Myocyte (in vitro differentiated cells): ENCODE measurements around the gene DLGAP1. TPM values are rescaled to one million over a fixed set of nuclear protein-coding genes. Genes with fewer than 3 reads are reported as not detected.
A peak's percentile ranks its signal among the peaks of the same experiment; 100 is the strongest.

Experiments
- DNase-seq: peaks from one replicate; pipeline ENCODE4 v3.0.0-alpha.2; 2012; ENCODE audit warnings: low read depth
- total RNA-seq: library from RNA; depleted of rRNA; stranded (reverse); fragments of >200 nt; gene quantifications from 2 replicates; pipeline ENCODE4 v1.2.3, GENCODE V29; 2014

The DLGAP1 gene
- total RNA-seq, 1 donor from 2014 or later: 0.75 TPM

DNA sequence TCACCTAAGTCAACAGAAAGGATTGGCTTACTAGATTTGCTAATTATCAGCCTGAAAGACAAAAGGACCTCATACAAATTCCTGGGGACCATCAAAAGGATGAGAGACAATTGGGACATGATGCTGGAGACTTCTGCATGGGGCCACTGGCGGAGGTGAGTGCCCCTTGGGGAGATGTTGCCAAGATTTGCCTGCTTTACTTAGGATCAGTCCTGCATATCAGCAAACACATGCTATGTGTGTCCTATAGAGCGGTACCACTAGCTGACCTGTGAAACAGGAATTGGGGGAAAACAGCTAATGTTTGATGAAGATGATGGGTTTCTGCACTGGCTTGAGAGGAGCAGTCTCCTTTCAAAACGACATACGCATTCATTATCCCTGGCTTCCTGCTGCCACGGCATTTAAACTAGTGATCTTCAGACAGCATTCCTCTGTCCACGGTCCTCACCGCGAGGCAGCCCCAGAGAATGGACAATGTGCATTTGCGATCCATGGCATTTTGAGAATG, 901.0 kb downstream of the DLGAP1 start:
- DNase-seq: peak; percentile 12

DNA sequence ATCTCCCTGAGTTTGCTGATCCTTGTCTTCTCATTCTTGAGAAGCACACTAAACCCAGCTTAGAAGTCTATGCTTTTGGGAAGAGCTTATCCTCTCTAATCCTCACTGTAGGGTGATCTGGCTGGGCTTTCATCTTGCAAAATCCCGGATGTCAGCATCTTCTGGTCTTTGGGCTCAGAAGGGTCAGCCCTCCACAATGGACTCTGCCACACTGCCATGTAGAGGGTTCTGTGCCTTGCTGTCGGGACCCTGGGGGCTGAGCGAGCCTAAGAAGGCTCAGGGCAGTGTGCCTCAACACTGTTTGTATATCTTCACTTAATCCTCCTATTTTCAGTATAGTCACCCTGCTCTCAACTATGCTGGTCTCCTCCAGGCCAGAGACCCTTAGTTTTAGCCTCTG, 902.8 kb downstream of the DLGAP1 start:
- DNase-seq: no peak

DNA sequence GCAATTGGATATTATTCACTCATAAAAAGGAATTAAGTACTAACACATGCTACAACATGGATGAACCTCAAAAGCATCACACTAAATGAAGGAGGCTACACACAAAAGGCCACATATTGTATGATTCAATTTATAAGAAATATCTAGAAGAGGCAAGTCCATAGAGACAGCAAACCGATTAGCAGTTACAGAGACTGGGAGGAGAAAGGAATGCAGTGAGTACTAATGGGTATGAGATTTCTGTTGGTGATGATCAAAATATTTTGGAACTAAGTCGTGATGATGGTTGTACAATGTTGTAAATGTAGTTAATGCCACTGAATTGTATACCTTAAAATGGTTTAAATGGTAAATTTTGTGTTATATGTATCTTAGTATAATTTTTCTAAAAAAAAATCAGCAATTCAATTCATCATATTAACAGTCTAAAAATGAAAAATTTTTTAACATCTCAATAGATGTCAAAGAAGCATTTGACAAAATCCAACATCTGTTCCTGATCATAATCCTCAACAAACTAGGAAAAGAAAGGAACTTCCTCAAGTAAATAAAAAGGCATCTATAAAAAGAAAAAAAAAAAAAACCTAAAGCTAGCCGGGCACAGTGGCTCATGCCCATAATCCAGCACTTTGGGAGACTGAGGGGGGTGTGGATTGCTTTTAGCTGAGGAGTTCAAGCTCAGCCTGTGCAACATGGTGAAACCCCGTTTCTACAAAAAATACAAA, 907.1 kb downstream of the DLGAP1 start:
- peak; percentile 54 for DNase-seq

DNA sequence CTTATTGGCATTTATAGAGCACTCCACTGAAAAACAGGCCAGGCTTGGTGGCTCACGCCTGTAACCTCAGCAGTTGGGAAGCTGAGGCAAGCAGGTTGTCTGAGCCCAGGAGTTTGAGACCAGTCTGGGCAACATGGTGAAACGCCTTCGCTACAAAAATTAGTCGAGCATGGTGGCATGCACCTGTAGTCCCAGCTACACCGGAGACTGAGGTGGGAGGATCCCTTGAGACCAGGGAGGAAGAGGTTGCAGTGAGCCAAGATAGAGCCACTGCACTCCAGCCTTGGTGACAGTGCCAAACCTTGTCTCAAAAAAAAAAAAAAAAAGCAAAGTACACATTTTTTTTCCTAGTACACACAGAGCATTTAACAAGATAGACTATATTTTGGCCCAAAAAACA, 909.0 kb downstream of the DLGAP1 start:
- DNase-seq: no peak

DNA sequence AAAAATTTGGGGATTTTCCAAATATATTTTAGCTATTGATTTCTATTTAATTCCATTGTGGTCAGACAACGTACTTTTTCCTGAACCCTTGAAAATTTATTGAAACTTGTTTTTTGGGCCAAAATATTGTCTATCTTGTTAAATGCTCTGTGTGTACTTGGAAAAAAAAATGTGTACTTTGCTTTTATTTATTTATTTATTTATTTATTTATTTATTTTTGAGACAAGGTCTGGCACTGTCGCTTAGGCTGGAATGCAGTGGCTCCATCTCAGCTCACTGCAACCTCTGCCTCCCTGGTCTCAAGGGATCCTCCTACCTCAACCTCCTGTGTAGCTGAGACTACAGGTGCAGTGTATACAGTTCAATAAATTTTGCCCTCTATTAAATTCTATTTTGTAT, 910.6 kb downstream of the DLGAP1 start:
- DNase-seq: no peak

DNA sequence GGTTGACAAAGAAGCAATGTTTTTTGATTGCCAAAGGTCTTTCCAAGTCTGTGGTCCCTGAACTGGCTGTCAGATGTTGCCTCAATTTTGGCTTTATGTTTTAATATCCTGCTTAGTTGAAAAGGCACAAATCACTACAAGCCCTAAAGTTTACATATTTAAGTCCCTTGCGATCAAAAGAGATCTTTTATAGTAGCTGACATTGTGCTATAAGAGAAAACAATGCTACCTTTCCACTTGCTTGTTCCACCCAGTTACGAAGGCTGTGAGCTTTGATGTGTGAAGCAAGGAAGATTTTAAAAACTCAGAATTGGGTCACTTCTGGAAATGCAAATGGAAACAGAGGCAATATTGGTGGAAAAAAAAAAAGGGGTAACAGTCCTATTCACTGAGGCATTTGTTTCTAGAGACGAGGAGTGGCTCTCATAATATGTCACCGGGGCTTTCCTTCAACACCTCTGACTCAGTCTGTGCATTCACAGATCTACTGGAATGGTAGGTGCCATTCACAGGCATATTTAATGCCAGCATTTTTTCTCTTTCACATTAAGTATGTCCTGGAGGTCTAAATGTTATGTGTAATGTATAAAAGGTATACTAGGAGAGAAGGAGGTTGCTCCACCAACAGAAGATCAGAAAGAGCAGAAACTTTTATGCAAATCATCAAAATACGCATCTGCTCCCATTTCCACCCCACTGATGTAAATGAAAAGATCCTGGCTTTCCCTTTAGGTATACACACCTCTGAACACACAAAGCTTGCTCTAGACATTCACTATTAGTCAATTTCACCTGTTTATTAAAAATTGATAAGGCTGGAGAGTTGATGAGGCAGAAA, 913.3 kb downstream of the DLGAP1 start:
- no peak for DNase-seq

DNA sequence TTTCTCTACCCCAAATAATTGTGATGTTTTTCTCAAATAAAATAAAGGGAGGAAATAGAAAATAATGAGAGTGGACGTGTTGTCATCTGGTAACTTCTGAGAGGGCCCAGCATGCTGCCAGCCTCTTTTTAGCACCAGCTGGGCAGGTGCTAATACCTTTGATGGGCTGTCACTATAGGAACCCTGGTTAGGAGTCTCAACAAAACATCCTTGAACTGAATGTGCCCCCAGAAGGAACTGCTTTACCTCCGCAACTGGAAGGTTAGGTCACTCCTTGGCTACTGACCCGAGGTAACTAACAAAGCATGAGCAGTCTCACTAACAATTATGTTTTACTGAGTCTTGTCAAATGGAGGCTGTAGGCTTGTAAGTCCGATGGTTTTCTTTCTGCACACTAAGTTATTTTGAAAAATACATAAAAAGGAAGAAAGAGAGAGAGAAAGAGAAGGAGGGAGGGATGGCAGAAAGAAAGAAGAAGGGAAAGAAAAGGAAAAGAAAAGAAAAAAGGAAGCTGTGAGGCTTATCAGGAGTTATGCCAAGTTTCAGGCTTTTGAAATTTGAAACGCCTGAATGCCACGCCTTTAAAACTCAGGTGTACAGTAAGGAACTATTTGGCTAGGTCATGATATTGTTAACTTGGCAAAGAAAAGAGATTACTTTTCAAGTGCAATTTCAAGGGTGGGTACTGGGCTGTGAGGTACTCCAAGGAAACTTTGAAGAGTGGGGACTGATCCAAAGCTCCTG, 914.1 kb downstream of the DLGAP1 start:
- no peak for DNase-seq

DNA sequence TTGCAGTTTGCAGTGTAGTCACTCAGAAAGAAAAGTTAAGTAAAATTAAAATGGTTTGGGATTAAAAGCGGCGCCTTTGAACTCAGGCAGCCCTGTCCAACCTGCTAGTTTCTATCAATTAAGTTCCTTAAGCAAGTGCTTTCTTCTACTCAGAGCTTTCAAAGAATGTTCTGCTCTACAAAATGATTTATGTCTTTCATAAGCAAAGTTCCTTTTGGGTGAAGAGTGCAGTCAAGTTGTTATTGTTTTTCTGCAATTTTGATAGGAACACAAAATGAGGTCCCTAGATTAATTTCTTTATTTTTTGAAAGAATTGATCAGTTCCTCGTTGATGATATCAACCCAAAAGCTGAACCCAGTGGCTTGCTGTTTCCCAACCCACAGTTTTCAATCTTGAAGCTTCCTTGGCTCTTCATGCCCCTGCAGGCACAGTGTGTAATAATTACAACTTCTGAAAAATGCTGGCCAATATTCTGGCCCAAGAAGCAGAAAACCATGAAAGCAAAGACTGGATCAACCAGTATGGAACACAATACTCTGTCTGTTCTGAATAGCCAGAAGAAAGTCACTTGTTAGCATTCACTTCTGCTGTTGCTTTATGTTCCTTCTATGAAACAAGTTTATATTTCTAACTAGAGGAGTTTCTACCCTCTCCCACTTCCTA, 916.0 kb downstream of the DLGAP1 start:
- no peak for DNase-seq

DNA sequence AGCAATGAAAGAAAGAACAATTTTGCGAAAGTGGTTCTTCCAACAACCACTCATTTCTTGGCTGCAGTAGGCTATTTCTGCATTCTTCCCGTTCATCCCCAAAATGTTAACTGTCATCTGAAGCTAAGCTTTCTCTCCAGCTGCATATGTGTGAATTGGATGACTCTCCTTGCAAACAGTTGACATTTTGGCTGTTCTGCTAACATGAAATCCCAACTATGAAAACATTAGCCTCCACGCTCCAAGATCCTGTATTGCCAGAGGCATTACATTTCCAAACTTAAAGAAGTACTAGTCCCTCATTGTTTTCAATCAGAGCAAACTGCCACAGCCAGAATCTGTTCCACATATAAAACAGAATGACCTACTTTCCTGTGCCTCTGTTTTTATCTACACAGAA, 916.7 kb downstream of the DLGAP1 start:
- DNase-seq: peak; percentile 36

DNA sequence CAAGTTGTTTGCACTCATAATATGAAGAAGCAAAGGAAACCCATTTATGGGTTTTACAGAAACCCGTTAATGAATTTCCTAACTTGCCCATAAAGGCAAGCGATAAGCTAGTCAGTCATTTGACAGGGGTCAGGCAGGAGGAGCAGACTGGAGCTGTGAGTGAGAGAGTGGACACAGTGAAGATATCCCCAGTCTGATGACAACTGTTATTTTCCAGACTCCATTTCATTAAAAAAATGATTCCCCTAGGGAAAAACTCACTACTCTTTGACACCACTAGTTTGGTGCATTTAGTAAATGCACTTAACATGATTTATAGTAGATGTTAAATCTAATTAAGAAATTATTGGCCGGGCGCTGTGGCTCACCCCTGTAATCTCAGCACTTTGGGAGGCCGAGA, 924.3 kb downstream of the DLGAP1 start:
- no peak for DNase-seq

DNA sequence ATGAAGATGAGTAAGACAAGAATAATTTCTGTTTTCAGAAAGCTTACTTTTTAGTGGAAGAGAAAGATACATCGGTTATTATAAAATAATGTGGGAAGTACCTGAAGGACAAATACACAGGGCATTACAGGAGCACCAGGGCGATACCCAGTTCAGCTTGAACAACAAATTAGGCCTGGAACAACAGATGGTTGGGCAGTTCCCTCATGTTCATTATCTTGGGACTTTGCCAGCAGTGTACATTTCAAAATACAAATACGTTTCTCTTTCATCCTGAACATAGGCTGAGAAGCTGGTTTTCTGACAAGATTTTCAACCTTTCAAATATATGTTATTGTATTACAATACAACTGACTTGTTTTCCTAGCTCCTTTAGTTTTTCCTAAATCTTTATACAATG, 925.5 kb downstream of the DLGAP1 start:
- peak; percentile 50 for DNase-seq

DNA sequence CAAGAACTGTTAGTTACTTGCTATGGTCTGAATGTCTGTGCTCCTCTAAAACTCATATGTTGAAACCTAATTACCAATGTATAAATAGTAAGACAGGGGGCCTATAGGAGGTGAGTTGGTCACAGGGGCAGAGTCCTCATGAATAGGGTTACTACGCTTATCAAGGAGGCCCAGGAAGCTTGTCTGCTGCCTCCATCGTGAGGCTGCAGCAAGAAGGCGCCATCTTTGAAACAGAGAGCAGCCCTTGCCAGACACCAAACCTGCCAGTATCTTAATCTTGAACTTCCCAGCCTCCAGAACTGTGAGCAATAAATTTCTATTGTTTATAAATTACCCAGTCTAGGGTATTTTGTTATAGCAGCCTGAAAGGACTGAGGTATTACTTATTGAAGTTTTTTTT, 926.0 kb downstream of the DLGAP1 start:
- DNase-seq: no peak

DNA sequence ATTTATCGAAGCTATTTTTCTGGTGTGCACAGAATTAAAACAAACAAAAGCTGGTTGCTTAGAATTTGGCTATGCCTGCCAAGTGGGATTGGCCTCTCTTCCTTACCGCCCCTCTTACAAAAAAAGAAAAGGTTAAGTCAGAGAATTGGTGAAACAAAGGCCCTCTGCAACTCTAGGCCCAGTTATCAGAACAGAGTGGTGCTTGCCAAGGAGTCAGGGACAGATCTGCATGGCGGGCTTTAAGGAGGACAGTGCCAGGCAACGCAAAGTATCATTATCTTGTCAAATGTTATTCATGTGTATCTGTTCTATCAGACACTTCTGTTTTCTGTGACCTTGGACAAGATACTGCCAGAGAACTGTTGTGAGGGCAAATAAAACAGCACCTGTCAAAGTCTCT, 926.9 kb downstream of the DLGAP1 start:
- DNase-seq: no peak

DNA sequence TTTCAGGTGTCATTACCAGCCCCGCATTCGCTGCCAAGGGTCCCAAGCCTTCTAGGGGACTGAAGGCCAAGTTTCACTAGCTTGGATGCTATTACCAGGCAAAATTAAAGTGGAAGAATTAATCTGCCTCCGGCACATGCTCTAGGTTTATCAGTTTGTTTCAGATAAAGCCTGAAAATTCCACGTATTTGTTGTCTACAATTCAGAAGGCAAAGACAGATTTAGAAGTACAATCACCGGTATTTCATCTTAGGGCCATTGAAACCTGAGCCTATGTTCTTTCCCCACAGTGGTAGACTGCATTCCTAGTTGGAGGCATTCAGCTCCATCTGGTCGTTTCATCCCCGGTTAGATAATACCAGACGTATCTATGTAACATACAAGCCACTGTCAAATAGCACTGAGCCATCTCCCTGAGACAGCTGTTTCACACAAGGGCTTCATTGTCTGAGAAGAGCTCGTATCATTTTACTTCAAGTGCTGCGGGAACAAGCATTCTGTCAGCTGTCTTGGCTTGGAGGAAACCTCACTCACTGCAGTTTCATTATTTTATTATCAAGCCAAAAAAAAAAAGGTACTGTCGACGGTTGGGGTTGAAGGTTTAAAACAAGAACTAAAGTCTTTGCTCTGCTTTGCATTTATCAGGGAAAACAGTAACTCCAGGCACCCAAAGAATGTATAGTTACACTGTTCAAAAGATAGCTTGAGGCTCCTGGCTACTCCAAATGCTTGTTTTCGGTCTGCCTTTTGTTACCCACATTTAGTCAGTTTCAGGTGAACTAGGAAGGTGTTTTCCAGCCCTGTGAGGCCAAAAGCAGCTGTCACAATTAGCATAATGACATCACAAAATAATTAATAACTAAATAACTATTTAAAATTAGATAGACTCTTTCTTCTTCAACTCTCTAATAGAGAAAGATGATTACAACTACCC, 928.4 kb downstream of the DLGAP1 start:
- peak; percentile 99 for DNase-seq

DNA sequence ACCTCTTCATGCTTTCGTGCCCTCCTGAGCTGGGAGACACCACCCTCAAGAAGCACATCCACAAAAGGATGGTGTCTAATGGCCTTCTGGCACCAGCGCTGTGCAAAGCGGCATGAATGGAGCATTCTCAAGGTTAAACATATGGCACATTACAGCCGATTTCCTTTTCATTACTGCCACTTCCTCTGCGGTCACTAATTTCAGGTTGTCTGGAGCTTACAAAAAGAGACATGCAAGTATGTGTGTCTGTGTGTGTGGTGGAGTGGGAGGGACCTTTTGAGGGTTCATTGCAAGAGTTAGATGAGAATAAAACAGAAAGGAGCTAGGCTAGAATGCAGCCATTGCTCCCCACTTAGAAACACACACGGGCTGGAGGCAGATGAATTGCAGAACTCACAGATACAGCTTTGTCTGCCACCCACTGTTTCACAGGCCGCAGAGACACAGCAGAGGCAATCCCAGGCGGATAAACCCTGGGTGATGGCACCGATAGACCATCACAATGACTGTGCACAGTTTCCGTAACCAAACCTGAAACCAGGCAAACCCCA, 929.2 kb downstream of the DLGAP1 start:
- DNase-seq: no peak

DNA sequence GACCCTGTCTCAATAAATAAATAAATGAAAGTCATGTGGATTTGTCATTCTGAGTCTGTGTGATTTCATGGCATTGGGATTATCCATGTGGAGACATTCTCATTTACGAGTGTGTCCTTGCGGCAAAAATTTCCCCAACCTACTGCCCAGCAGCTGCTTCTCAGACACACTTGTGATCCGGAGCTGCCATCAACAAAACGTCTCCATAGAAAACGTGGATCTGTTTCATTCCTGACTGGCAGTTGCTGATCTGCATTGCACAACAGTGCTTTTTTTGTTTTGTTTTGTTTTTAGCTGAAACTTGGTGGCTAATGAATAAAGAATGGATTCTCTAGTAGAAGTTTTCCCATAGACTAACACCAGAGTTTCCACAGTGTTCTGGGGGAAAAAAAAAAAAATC, 930.4 kb downstream of the DLGAP1 start:
- DNase-seq: peak; percentile 90

DNA sequence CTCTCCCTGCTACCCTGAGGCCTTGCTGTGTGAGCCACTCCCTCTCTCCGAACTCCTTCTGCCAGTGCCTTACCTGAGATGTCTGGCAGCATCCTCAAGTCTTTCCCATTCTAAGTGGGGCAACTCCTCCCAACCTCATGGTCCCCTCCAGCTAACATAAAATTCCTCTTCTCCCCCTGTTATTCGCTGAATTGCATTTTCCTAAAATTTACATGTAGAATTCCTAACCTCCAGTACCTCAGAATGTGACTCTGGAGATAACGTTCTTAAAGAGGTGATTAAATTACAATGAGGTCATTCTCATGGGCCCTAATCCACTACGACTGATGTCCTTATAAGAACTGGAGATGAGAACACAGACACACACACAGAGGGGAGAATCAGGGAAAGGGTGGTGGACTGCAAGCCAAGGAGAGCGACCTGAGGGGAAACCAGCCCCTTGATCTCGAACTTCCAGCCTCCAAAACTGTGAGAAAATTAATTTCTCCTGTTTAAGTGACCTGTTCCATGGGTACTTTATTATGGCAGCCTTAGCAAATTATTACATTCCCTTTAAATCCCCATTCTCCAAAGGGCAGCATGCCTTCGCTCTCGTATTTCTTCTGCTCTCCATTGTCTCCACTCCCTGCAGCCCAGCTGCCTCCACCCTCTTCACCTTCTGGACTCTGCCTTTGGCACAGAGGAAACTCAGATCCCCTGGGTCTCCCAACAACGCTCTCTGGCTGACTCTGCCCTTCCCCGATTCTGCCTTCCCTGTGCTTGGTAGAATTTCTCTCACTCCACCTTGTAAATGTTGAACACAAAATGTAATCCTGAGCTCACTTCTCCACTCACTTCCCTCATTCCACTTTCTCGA, 934.6 kb downstream of the DLGAP1 start:
- DNase-seq: no peak

DNA sequence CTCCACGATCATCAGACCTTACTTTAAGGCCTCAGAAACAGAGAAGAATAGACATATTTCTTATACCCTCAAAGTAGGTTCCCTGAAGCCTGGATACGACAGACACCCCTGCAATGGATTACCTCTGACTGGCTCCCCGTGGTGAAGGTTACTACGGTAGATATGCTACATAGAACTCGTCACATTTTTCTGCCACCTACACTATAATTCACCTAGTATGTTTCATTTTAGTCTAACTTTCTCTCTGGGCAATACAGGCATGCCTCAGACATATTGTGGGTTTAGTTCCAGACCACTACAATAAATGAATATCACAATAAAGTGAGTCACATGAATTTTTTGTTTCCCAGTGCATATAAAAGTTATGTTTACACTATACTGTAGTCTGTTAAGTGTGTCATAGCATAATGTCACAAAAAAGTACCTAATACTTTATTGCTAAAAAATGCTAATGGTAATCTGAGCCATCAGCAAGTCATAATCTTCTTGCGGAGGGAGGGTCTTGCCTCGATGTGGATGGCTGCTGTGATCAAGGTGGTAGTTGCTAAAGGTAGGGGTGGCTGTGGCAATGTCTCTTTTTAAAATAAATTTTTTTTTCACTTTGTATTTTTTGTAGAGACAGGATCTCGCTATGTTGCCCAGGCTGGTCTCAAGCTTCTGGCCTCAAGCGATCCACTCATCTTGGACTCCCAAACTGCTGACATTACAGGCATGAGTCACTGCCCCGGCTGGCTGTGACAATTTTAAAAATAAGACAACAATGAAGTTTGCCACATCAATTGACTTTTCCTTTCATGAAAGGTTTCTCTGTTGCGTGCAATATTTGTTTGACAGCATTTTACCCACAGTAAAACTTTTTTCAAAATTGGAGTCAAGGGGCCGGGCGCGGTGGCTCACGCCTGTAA, 940.5 kb downstream of the DLGAP1 start:
- DNase-seq: peak; percentile 43
